Fibroblast of skin of scalp (primary cell): Measurements from ENCODE around the gene LPP.

Experiments
- DNase-seq: peaks from one replicate; pipeline ENCODE4 v3.0.0-alpha.2; 2013

Gene LPP

GRCh38 chr3:188939814-188940572, 786.0 kb downstream of the LPP start:
- no peak for DNase-seq
